ENCODE measurements around the gene DPAGT1.

DNA sequence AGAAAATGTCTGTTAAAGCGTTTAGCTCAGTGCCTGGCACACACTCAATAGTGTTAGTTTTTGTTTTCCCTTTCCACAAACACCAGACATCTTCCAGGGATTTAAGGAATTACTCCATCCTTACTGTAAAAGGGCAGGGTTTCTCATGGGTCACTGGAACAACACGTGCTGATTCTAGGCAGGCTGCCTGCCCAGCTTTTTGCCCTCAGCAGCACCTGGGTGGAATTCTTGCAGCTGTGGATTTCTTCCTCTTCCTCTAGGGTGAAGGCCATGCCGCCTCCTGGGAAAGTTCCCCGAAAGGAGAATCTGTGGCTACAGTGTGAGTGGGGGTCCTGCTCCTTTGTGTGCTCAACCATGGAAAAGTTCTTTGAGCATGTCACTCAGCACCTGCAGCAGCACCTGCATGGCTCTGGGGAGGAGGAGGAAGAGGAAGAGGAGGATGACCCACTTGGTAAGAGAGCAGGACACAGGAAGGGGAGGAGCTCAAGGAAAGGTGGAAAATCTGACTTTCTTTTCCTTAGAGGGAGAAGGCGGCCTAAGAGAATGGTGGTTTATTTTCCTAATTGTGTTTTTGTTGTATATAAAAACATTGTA, 25.1 kb upstream of the DPAGT1 start:
- TF ChIP-seq, protein P1, sequence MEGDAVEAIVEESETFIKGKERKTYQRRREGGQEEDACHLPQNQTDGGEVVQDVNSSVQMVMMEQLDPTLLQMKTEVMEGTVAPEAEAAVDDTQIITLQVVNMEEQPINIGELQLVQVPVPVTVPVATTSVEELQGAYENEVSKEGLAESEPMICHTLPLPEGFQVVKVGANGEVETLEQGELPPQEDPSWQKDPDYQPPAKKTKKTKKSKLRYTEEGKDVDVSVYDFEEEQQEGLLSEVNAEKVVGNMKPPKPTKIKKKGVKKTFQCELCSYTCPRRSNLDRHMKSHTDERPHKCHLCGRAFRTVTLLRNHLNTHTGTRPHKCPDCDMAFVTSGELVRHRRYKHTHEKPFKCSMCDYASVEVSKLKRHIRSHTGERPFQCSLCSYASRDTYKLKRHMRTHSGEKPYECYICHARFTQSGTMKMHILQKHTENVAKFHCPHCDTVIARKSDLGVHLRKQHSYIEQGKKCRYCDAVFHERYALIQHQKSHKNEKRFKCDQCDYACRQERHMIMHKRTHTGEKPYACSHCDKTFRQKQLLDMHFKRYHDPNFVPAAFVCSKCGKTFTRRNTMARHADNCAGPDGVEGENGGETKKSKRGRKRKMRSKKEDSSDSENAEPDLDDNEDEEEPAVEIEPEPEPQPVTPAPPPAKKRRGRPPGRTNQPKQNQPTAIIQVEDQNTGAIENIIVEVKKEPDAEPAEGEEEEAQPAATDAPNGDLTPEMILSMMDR (conservative IDR thresholded peaks at IDR 0.05; ENCODE audit: low read length), result no peak
- no peak for TF ChIP-seq EZH2phosphoT487 (IDR thresholded peaks at IDR 0.05; ENCODE audit: borderline replicate concordance, low read depth, low read length)
